Islet precursor cell (in vitro differentiated cells): ENCODE results near the gene OR9K2.
"Not testable (repeated sequence)": the region's sequence is repeated elsewhere in the genome, so short reads cannot be mapped to it uniquely, and the experiment has no call there.

Experiments used
- DNase-seq: peaks from one replicate; pipeline ENCODE4 v3.0.0-alpha.2; 2018

OR9K2 gene, protein sequence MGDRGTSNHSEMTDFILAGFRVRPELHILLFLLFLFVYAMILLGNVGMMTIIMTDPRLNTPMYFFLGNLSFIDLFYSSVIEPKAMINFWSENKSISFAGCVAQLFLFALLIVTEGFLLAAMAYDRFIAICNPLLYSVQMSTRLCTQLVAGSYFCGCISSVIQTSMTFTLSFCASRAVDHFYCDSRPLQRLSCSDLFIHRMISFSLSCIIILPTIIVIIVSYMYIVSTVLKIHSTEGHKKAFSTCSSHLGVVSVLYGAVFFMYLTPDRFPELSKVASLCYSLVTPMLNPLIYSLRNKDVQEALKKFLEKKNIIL

DNA sequence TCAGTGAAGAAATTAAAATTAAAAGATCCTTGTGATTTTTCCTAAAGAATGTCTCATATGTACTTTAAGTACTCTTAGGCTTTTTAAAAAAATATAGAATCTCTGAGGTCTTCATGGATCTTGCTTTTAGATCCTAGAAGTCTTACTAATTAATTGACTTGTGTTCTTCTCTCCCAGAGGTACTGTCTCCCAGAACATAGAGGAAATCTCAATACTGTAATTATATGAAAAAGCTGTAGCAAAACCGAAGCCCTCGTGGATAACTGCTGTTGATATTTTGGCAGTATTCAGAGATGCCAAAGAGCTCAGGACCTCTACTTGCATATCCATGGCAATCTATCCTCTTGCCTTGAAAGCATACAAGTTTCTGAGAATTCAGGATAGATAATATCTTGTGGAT, at the start of gene OR9K2:
TSS of gene OR9K2 (plus strand) at position 301 of the 400 bp plus-strand sequence. CDS start 3,429 bp downstream, outside the sequence.
- no peak for DNase-seq

DNA sequence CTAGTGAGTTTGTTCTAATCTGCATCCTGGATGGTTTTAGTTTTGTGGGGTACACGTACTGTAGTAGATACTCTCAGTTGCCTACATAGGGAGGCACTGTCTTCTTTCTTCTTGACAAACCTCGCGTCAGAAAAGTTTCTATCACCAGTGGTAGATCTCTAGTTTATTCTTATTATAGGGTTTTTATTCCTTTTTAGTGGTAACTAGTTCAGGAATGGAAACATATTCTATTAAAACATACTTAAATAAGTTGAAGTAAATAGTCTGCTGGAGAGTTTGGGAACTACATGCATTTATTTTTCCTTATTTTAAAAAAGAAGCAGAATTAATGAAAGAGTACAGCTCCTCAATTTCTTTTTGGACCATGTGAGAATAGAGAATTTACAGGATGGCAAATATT, 33.6 kb upstream of the OR9K2 start:
- no peak for DNase-seq

DNA sequence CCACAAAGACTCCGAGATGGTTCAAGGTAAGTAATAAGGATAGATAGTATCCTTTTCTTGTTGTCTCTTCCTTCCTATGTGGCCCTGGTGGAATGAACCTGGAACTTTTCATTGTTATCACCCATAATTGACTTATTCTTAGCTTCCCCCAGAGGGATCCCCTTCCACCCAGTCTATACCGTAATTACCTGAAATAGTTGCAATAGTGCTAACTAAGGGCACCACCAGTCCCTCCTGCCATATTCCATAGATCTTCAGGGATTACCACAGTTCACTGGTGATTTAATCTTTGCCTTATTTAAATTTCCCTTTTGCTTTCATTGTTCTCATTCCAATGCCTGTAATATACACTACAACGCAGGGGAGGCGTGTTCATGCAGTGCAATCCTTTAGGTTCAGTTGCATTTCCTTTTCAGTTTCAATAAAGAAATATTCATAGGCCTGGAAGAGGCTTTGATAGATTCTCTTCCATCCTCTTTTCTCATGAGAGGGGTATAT, 13.8 kb upstream of the OR9K2 start:
- DNase-seq = no peak

DNA sequence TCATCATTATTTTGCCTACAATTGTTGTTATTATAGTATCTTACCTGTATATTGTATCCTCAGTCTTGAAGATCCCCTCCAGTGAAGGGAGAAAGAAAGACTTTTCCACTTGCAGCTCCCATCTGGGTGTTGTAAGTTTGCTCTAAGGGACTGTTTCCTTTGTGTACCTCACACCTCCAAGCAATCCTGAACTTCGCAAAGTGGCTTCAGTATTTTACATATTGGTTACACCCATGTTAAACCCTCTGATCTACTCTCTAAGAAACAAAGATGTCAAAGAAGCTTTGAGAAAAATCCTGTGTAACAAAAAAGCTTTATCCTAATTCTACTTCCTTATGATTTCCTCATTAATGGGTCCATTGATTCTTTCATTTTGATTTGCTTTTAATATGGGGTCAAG, 10.1 kb upstream of the OR9K2 start:
- DNase-seq = no peak

DNA sequence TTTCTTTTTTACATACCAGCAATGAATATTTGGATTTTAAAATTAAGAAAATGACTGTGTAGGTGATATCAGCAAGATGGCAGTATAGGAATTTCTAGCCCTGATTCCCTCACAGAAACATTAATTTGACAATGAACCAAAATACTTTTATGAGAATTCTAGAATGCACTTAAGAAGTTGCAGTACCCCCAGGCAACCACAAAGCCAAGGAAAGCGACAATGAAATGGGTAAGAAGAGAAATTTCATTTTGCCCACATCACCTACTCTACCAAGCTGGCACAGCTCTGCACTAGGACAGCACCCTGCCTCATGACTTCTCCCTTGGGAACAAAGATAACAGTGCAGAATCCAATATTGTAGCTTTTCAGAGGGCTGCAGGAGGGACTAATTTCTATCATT, 6.6 kb downstream of the OR9K2 start:
- no peak for DNase-seq

DNA sequence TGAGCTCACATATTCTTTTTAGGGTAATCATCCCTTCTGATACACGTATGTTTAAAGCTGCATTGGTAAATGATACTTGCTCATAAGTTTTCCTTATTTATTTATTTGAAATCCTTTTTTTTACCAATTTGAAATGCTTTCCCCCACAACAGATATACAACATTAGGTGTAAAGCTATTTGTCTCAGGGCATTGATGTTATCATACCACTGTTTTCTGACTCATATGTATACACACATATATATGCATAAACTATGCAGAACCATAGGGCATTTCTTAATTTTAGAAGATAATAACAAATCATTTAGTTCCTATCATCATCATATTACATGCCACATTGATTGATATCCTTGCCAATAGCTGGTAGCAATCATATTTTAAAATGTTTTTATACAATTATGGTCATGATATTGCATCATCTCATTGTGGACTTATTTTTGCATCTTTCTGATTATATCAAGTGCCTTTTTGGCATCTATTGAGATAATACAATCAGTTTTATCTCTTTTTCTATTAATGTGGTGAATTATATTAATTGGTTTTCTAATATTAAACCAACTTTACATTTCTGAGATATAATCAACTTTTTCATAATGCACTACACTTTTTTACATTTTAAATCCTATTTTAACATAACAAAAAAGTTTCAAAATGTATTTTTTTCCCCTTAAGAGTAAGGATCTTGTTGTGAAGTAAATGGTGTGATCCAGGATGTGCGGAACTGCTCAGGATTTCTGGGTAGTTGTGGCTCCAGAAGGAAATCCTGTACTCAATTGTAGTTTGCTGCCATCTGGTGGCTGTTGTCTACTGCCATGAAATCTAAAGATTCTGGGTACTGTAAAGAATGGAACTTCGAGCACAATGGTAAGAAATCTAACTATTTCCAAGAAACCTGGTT, 16.7 kb downstream of the OR9K2 start:
- DNase-seq = peak; percentile 84

DNA sequence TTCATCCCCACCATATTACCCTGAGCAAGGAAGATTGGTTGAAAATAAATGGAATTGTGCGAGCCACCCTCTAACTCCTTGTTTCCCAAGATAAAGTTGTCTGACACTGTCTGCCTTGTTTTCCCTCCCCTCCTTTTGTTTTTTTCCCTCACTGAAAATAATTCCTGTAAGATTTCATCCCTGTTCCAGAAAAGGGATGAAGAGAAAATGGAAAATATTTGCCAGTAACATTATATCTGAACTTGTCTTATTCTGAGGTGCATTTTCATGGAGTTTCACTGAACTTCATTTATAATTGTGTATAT, 17.3 kb downstream of the OR9K2 start:
- no peak for DNase-seq

DNA sequence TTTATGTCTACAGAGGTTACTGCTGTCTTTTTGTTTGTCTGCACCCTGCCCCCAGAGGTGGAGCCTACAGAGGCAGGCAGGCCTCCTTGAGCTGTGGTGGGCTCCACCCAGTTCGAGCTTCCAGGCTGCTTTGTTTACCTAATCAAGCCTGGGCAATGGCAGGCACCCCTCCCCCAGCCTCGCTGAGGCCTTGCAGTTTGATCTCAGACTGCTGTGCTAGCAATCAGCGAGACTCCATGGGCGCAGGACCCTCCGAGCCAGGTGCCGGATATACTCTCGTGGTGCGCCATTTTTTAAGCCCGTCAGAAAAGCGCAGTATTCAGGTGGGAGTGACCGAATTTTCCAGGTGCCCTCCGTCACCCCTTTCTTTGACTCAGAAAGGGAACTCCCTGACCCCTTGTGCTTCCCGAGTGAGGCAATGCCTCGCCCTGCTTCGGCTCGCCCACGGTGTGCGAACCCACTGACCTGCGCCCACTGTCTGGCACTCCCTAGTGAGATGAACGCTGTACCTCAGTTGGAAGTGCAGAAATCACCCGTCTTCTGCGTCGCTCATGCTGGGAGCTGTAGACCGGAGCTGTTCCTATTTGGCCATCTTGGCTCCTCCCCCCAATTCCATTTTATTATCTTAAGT, 40.9 kb downstream of the OR9K2 start:
- DNase-seq = not testable (repeated sequence)

DNA sequence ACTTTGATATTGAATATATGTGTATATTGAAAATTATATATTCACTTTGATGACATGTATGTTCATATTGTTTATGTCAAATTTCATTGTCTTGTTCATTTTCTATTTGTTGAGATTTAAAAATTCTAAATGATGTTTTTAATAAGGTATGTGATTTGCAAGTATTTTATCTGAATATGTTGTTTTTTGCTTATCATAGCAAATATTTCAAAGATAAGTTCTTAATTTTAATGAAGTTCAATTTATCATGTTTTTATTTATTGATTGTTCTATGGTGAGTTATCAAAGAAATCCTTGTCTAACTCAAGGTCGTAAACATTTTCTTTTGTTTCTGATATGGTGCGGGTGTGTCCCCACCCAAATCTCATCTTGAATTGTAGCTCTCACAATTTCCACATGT, 45.2 kb downstream of the OR9K2 start:
- DNase-seq = no peak

DNA sequence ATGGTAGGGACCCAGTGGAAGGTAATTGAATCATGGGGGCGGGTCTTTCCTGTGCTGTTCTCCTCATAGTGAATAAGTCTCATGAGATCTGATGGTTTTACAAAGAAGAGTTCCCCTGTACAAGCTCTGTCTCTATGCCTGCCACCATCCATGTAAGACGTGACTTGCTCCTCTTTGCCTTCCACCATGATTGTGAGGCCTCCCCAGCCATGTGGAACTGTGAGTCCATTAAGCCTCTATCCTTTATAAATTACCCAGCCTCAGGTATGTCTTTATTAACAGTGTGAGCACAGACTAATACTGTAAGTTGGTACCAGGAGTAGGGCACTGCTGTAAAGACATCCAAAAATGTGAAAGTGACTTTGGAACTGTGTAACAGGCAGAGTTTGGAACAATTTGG, 45.6 kb downstream of the OR9K2 start:
- not testable (repeated sequence) for DNase-seq

DNA sequence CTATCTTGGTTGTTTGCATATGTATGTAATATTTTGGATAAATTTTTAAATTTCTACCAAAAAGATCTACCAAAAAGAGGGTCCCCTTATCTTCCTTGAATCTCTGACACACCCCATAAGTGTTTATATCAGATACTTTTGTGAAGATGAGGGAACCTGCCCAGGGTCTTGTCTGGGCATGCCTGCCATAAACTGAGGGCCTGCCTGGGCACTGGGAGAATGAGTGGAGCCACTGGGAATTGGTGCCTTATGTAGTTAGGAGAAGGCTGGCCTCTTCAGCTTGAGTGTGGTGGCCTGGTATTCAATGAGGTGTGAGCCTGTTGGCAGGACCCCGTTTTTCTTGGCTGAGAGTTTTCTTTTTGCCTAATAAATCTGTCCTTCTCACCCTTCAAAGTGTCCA, 46.5 kb downstream of the OR9K2 start:
- no peak for DNase-seq

DNA sequence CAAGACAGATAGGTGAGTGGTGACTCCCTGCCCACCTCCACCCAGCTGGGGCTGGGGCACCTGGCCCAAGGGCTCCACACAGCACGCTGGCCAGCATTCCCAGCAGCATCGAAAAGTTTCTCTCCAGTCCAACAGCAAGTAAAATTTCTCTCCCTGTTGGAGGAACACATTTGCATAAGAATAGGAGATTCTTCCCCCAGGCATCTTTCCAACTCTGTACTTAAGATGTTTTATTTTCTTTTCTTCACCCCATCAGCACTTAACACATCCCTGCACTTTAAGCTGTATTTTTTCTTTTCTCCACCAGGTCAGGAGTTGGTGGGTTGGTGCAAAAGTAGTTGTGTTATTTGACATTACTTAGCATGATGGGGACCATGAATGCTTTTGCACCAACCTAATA, 47.2 kb downstream of the OR9K2 start:
- DNase-seq = no peak
